Left ventricle myocardium inferior (tissue), 1 donor: ENCODE data around the gene TEX53. TPM values are rescaled to one million over a fixed set of nuclear protein-coding genes. Genes with fewer than 3 reads are reported as not detected.

Experiments used
- DNase-seq: peaks from one replicate; pipeline ENCODE4 v3.0.0-alpha.2; 2020
- H3K27ac ChIP-seq: fragments of 200-600 bp; replicated peaks from 2 replicates; pipeline ENCODE4 v1.8.0; 2021
- H3K27me3 ChIP-seq: fragments of 200-600 bp; 2 replicates; pipeline ENCODE4 v1.8.0; 2021; ENCODE audit warnings: low read depth
- H3K36me3 ChIP-seq: fragments of 200-600 bp; 2 replicates; pipeline ENCODE4 v1.8.0; 2021
- H3K4me1 ChIP-seq: fragments of 200-600 bp; 2 replicates; pipeline ENCODE4 v1.8.0; 2021
- H3K4me3 ChIP-seq: fragments of 200-600 bp; 2 replicates; pipeline ENCODE4 v1.8.0; 2021; ENCODE audit warnings: mild to moderate bottlenecking, moderate library complexity
- H3K9me3 ChIP-seq: fragments of 200-600 bp; replicated peaks from 2 replicates; pipeline ENCODE4 v1.8.0; 2021
- CTCF ChIP-seq: fragments of 200-600 bp; IDR thresholded peaks from 2 replicates; pipeline ENCODE4 v1.8.0; 2021; ENCODE audit warnings: antibody characterized with exemption, mild to moderate bottlenecking, borderline replicate concordance
- intact Hi-C: fragments of 100-400 bp; cut with micrococcal nuclease; formaldehyde crosslinking; loops from one replicate; pipeline ENCODE4 v1.11.0; 2022
- total RNA-seq: library from RNA; stranded (reverse); fragmentation: NEBNext Ultra II Directional; extraction: Animal tissue kit (Norgen Biotek cat#: 25700); gene quantifications from one replicate; pipeline ENCODE4 v1.2.1, GENCODE V29; 2021
- donor health status: DM: no; HTN: yes; CAD: no; lungs with severe emphysema.

TEX53 gene
- total RNA-seq, 1 donor from 2014 or later, result not detected

- no peak for DNase-seq
- TF ChIP-seq CTCF, result no peak
- no peaks in the 10 kb centered on the region for H3K9me3 ChIP-seq
- H3K4me3 ChIP-seq, result no peak overlapping the region
- H3K36me3 ChIP-seq, result no peaks in the 10 kb centered on the region
- H3K27ac ChIP-seq, result no peak overlapping the region
- no peaks in the 10 kb centered on the region for H3K4me1 ChIP-seq
- intact Hi-C loops, result no loop called here
- H3K27me3 ChIP-seq, result peaks cover 68% of the 10 kb centered on the region
Measured at GRCh38 chr9:114691046-114691955, 33.7 kb upstream of the TEX53 start.

- Histone ChIP-seq H3K27me3 (peaks cover 65% of the 10 kb centered on the region), H3K36me3 (no peaks in the 10 kb centered on the region), H3K27ac (no peak overlapping the region), H3K9me3 (no peaks in the 10 kb centered on the region), H3K4me1 (no peaks in the 10 kb centered on the region), H3K4me3 (no peak overlapping the region)
- intact Hi-C loops, result no loop called here
- TF ChIP-seq CTCF, result no peak
- DNase-seq, result no peak
Measured at GRCh38 chr9:114690308-114690707, 32.7 kb upstream of the TEX53 start.

GRCh38 chr9:114689813-114690212 is 32.2 kb upstream of the TEX53 start:
- Histone ChIP-seq H3K4me1 (no peaks in the 10 kb centered on the region), H3K4me3 (no peak overlapping the region), H3K27ac (no peak overlapping the region), H3K27me3 (peaks cover 64% of the 10 kb centered on the region), H3K9me3 (no peaks in the 10 kb centered on the region), H3K36me3 (no peaks in the 10 kb centered on the region)
- no peak for TF ChIP-seq CTCF
- intact Hi-C loops, result no loop called here
- no peak for DNase-seq

- H3K9me3 ChIP-seq, result no peaks in the 10 kb centered on the region
- H3K4me1 ChIP-seq, result no peaks in the 10 kb centered on the region
- H3K36me3 ChIP-seq, result no peaks in the 10 kb centered on the region
- peaks cover 57% of the 10 kb centered on the region for H3K27me3 ChIP-seq
- intact Hi-C loops, result no loop called here
- H3K27ac ChIP-seq, result no peak overlapping the region
- no peak for DNase-seq
- no peak for TF ChIP-seq CTCF
- no peak overlapping the region for H3K4me3 ChIP-seq
Measured at GRCh38 chr9:114688909-114689610, 31.5 kb upstream of the TEX53 start.

- intact Hi-C loops, result no loop called here
- peaks cover 50% of the 10 kb centered on the region for H3K27me3 ChIP-seq
- no peaks in the 10 kb centered on the region for H3K4me1 ChIP-seq
- no peak for DNase-seq
- no peaks in the 10 kb centered on the region for H3K36me3 ChIP-seq
- no peak overlapping the region for H3K27ac ChIP-seq
- H3K9me3 ChIP-seq, result no peaks in the 10 kb centered on the region
- TF ChIP-seq CTCF, result no peak
- H3K4me3 ChIP-seq, result no peak overlapping the region
Measured at GRCh38 chr9:114688379-114688778, 30.8 kb upstream of the TEX53 start.
